Lower lobe of right lung (tissue), 2 donors: ENCODE data around the gene CAPN15. TPM values are rescaled to one million over a fixed set of nuclear protein-coding genes. Genes with fewer than 3 reads are reported as not detected.

ENCODE experiments used
- ATAC-seq, 2 donors: fragments of 200-7000 bp; cut with Tn5 transposase; one replicate each; pipeline ENCODE4 v1.9.1; 2020 to 2022; ENCODE audit warnings: mild to moderate bottlenecking in 2 of 2, moderate library complexity in 2 of 2
- DNase-seq: peaks from one replicate; pipeline ENCODE4 v3.0.0-alpha.2; 2020
- H3K27ac ChIP-seq: fragments of 200-600 bp; one replicate; pipeline ENCODE4 v1.8.0; 2022
- H3K27me3 ChIP-seq: fragments of 200-600 bp; one replicate; pipeline ENCODE4 v1.8.0; 2022; ENCODE audit warnings: low read depth
- H3K36me3 ChIP-seq: fragments of 200-600 bp; one replicate; pipeline ENCODE4 v1.8.0; 2022; ENCODE audit warnings: mild to moderate bottlenecking
- H3K4me1 ChIP-seq: fragments of 200-600 bp; one replicate; pipeline ENCODE4 v1.8.0; 2022
- H3K4me3 ChIP-seq: fragments of 200-600 bp; one replicate; pipeline ENCODE4 v1.8.0; 2022; ENCODE audit warnings: mild to moderate bottlenecking
- H3K9me3 ChIP-seq: fragments of 200-600 bp; one replicate; pipeline ENCODE4 v1.8.0; 2022
- CTCF ChIP-seq: fragments of 200-600 bp; IDR thresholded peaks from one replicate; pipeline ENCODE4 v1.8.0; 2022; ENCODE audit warnings: antibody characterized with exemption, mild to moderate bottlenecking
- intact Hi-C: fragments of 100-400 bp; cut with DNase I; formaldehyde crosslinking; loops from one replicate; pipeline ENCODE4 v1.11.0; 2022
- total RNA-seq: library from RNA; stranded (reverse); fragmentation: NEBNext Ultra II Directional; extraction: Animal tissue kit (Norgen Biotek cat#: 25700); gene quantifications from one replicate; pipeline ENCODE4 v1.2.1, GENCODE V29; 2021
- donor health status: DM: no; HTN: yes; CAD: no; lungs with severe emphysema.

The CAPN15 gene
- total RNA-seq, 1 donor from 2014 or later, result 44.3 TPM

GRCh38 chr16:582614-583331 is 55.3 kb downstream of the CAPN15 start:
- intact Hi-C loops, result no loop called here
- peaks cover 11% of the 10 kb centered on the region for H3K36me3 ChIP-seq
- no peak for TF ChIP-seq CTCF
- no peaks in the 10 kb centered on the region for H3K9me3 ChIP-seq
- no peaks in the 10 kb centered on the region for H3K27me3 ChIP-seq
- H3K27ac ChIP-seq, result no peak overlapping the region
- ATAC-seq, result no peak
- no peak for DNase-seq
- H3K4me3 ChIP-seq, result no peak overlapping the region
- peaks cover 15% of the 10 kb centered on the region for H3K4me1 ChIP-seq

DNA sequence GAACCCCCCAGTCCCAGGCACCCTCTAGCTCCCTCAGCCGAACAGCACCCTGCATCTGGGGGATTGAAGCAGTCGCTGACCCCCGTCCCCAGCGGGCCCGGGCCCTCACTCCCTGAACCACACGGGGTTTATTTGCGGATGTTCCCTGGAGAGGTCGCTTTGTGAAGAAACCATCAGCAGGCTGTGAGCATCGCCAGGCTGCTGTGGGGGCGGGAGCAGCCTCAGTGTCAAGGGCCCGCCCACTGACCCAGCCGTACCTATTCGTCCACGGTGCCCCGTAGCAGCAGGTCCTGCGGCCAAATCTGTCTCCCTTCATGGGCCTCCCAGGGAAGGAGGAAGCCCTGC is 55.9 kb downstream of the CAPN15 start:
- intact Hi-C loops, result no loop called here
- Histone ChIP-seq H3K4me1 (peaks cover 22% of the 10 kb centered on the region), H3K27me3 (no peaks in the 10 kb centered on the region), H3K4me3 (no peak overlapping the region), H3K36me3 (peaks cover 11% of the 10 kb centered on the region), H3K27ac (no peak overlapping the region), H3K9me3 (no peaks in the 10 kb centered on the region)
- DNase-seq (no peak), ATAC-seq (no peak)
- no peak for TF ChIP-seq CTCF

DNA sequence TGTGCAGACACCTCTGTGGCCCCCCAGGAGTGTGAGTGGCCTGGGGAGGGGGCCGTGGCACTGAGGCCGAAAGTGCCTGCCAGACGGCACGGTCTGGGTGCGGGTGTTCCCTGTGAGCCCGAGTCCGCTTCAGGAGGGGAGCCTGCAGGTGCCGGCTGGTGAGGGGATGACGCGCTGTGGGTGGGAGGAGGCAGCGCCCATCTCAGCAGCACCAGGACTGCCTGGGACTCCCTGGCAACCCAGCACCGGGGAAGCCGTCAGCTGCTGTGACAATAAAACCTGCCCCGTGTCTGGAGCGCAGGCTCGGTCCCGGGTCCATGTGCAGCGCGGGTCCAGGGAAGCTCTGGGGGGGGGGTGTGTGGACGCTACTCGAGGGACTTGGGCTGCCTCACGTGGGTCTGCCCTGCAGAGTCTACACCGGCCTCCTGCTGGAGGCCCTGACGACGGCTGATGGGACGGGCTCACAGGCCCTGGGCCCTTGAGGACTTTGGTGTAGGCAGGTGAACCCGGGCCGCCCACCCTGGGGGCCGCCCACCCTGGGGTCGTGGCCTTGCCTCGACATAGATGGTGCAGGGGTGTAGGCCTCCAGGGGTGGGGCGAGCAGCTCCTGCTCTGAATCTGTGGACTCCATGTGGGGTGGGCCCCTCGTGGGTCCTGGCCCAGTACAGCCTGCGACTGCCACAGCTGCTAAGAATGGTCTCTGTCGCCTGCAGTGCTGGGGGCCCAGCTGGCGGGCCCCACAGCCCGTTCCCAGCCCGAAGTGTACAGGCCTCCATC is 56.5 kb downstream of the CAPN15 start:
- intact Hi-C loops, result no loop called here
- no peak for DNase-seq
- ATAC-seq, result no peak

DNA sequence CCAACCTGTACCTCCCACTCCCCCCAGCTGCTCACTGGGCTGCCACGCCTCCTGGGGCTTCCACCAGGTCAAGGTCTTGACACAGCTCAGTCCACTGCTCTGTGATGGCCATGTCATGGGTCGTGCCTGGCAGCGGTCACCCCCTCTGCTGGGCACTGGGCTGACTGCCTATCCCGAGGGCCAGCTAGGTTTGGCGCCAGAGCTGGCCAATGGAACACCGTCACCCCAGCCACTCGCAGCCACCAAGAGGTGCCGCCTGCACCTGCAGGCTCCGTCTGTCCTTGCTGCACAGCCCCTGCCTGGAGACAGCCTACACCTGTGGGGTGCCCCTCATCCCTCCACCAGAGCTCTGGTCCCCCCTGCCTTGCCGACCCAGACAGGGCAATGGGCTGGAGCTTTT is 57.8 kb downstream of the CAPN15 start:
- H3K4me3 ChIP-seq, result no peak overlapping the region
- TF ChIP-seq CTCF, result no peak
- intact Hi-C loops, result no loop called here
- H3K4me1 ChIP-seq, result peaks cover 23% of the 10 kb centered on the region
- H3K27ac ChIP-seq, result no peak overlapping the region
- H3K9me3 ChIP-seq, result no peaks in the 10 kb centered on the region
- no peaks in the 10 kb centered on the region for H3K27me3 ChIP-seq
- DNase-seq (no peak), ATAC-seq (no peak)
- peaks cover 11% of the 10 kb centered on the region for H3K36me3 ChIP-seq

More for the DNA sequence above, 56.5 kb downstream of the CAPN15 start:
- peaks cover 23% of the 10 kb centered on the region for H3K4me1 ChIP-seq
- no peak overlapping the region for H3K4me3 ChIP-seq
- peaks cover 11% of the 10 kb centered on the region for H3K36me3 ChIP-seq
- H3K9me3 ChIP-seq, result no peaks in the 10 kb centered on the region
- no peaks in the 10 kb centered on the region for H3K27me3 ChIP-seq
- H3K27ac ChIP-seq, result no peak overlapping the region
- no peak for TF ChIP-seq CTCF

GRCh38 chr16:586047-586644 is 58.6 kb downstream of the CAPN15 start:
- DNase-seq, result no peak
- Histone ChIP-seq H3K9me3 (no peaks in the 10 kb centered on the region), H3K27me3 (no peaks in the 10 kb centered on the region), H3K4me1 (peaks cover 30% of the 10 kb centered on the region), H3K4me3 (no peak overlapping the region), H3K36me3 (peaks cover 5% of the 10 kb centered on the region), H3K27ac (no peak overlapping the region)
- intact Hi-C loops, result no loop called here
- no peak for ATAC-seq
- TF ChIP-seq CTCF, result no peak
